ENCODE measurements around the gene KCNA10.

The KCNA10 gene

DNA sequence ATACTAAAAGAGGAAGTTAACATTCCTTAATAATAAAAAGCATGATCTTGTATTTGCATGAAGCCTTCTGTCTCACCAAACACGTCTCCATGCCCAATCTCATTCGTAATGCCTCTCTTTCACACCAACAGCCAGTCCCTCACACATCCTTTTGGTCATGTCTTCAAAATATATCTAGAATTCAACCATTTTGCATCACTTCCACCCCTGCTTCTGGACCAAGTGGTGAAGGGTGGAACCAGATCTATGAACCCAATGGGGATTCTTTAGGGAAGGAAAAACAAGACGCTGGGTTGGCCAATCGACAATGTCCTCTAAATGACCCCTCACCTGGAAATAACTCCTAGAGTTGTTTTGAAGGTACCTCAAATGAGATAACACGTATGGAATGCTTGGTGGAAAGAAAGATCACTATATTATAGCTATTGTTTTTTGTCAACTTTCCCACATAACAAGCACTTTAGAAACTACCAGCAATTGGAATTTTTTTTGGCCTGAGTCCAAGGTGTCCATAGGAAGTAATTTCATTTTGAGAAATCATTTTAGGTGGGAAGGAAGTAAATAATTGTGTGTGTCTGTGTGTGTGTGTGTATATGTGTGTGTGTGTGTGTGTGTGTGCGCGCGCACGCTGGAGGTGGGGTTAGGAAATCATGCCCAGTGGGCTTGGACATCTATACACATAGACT, at the start of gene KCNA10:
KCNA10 (minus strand) TSS at position 51 of the 686 bp plus-strand sequence. CDS start 388 bp downstream, outside the sequence.
- no peak for DNase-seq

DNA sequence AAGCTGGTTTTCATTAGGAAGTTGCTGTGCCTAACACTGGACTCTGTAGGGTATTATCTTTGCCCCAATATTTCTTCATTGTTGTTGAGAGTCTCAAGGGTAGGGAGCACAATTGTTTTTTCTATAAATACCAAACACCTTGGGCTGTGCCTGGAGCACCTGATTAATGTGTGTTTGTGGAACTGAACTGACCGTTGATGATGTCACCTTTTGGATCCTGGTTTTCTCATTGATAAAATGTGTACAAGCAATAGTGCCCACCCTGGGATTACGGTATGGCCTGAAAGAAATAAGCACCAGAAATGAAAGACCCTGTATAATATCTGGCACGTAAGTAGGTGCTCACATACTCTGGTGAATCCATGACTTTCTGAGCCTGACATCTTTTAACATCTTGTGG, 47.9 kb upstream of the KCNA10 start:
- DNase-seq = no peak

DNA sequence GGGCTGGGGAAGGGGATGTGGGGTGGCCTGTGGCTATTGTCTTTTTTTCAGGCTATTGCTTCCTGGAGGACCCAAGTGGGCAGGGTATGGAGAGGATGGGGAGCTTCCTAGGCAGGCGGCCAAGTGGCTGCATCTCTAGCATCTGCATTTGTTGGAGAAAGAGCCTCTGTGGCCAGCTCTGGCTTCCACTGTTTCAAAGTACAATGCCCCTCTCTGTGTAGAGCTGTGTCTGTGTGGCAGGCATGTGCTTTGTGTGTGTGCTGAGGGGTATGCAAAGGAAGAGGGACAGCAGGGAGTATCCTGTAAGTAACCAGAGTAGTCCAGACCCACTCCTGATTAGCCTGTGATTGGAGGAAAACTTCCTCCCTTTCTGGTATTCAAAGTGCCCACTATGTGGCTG, 46.6 kb upstream of the KCNA10 start:
- no peak for DNase-seq

GRCh38 chr1:110563089-110563488, 44.1 kb upstream of the KCNA10 start:
- no peak for DNase-seq

GRCh38 chr1:110561596-110561995, 42.6 kb upstream of the KCNA10 start:
- DNase-seq = no peak

DNA sequence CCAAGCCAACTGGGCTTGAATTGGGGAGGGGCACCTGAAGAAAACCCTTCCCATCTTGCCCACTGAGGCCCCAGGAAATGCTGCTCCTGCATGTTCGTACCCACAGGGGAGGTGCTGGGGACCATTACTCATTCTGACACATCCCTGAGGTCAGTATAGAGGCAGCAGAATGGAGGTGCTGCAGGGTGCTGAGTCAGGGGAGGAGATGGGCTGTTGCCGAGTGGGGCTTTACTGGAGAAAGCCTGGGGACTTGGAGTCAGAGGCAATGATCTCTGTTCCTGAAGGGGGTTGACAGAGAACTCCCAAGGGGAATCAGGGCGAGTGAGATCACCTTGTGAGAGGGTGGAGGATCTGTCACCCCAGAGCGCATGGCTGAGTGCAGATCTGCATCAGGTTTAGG, 40.2 kb upstream of the KCNA10 start:
- DNase-seq = no peak

- no peak for DNase-seq
These were observed 38.5 kb upstream of the KCNA10 start for GRCh38 chr1:110557481-110557880.

- no peak for DNase-seq
These were observed 37.5 kb upstream of the KCNA10 start for GRCh38 chr1:110556471-110556807.

DNA sequence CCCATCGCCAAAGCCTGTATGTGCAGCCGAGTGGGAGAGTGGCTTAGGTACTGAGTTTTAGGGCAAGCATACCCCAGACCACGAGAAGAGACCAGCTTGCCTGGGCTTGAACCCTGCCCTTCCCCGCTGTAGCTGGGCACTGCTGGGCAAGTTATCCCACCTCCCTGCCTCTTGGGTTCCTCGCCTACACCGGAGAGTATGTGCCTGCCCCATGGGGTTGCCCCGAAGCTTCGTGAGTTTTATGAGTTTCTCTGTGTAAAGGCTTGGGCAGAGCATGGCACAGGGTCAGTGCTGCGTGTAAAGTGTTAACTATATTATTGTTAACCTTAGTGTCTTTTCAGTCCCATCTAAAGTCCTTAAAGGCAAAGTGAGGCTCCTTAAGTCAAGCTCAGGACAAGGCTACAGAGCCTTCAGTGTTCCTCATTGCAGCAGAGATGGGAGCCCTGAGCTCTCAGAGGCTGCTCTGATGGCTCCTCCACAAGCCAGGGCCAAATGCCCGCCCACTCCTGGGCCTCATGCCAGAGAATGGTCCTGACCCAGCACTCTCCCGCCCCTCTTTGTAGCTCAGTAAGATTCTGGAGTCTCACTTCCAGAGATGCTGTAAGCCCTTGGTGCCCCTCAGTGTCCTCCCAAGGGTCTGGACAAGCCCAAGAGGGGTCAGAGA, 37.0 kb upstream of the KCNA10 start:
- DNase-seq = no peak

- no peak for DNase-seq
These were observed 36.2 kb upstream of the KCNA10 start for GRCh38 chr1:110554871-110555801.

DNA sequence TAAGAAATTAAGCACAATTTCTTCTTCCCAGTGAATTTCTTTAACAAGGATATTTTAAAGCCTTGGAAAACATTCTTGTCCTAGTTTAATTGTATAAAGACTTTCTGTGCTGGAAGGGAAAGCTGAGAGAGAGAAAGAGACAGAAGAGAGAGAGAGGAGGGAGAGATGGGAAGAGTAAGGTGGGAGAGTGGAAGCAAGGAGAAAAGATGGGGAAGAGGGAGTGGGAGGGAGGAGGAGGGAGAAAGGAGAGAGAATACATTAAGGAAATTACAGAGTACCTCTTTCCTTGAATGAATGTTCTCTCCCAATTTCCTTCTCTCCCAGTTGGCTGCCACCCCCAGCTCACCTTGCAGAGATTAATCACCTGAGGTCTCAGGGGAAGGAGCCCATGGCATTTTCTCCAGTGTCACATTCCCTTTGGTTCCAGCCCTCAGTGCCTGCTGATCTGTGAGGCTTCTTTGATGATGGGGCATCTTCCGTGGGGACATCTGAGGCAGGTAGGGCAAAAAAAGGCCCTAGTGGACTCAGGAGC, 32.4 kb upstream of the KCNA10 start:
- no peak for DNase-seq

DNA sequence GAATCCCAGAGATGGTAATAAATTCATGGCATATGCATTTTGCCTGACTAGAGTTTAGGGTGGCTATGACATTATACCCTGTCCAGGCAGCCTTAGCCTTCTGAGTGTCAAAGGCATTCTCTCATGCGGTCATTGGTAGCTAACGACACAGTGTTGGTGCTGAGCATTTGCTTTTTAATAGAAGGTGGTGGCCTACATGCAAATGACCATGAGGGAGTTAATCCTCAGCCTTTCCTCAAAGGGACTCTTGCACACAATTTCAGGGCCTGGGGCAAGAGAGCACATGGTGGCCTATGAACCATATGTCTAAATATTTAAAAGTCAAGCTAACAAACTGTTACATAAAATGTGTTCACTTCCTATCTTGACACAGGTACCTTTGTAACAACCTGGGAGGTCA, 30.9 kb upstream of the KCNA10 start:
- no peak for DNase-seq

- DNase-seq = no peak
These were observed 29.4 kb upstream of the KCNA10 start for GRCh38 chr1:110548381-110548780.

GRCh38 chr1:110547017-110547416, 28.0 kb upstream of the KCNA10 start:
- no peak for DNase-seq

DNA sequence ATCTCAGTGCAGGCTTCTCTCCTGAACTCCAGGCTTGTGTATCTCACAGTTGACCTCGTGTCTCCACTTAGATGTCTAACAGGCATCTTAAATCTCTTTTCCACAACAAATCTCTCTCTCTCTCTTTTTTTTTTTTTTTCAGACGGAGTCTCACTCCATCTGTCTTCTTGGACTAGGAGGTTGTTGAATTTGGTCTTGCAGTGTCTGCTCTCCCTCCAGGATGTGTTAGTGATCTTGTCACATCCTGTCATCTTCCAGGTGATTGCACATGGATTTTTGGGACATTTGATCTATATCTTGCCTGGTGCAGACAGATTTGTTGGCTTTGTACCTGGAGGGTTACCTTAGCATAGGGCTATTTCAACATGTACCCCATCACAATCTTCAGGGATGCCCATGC, 26.5 kb upstream of the KCNA10 start:
- DNase-seq = no peak

GRCh38 chr1:110544753-110545152, 25.8 kb upstream of the KCNA10 start:
- no peak for DNase-seq

- no peak for DNase-seq
These were observed 23.8 kb upstream of the KCNA10 start for GRCh38 chr1:110542725-110543124.

DNA sequence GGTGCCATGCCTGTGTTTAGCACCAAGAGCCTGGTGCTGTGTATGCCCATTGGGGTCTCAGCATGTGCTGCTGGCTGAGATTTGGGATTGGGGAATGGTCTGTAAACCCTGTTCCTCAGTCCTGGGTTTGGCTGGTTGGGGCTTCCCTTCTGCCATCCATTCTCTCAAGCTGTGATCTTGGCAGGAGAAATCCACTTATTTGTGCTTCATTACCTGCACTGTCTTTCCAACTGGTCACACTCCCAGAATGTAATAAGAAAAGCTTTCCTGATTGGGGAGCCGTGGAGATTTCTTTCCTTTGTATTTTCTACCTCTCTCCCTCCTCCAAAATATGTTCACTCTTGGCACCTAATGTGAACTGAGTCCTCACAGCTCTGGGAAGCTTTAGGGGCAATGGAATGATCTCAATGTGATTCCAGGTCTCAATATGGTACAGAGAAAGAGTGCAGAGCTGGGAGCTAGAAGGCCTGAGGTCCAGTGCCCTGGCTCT, 23.0 kb upstream of the KCNA10 start:
- DNase-seq = no peak

DNA sequence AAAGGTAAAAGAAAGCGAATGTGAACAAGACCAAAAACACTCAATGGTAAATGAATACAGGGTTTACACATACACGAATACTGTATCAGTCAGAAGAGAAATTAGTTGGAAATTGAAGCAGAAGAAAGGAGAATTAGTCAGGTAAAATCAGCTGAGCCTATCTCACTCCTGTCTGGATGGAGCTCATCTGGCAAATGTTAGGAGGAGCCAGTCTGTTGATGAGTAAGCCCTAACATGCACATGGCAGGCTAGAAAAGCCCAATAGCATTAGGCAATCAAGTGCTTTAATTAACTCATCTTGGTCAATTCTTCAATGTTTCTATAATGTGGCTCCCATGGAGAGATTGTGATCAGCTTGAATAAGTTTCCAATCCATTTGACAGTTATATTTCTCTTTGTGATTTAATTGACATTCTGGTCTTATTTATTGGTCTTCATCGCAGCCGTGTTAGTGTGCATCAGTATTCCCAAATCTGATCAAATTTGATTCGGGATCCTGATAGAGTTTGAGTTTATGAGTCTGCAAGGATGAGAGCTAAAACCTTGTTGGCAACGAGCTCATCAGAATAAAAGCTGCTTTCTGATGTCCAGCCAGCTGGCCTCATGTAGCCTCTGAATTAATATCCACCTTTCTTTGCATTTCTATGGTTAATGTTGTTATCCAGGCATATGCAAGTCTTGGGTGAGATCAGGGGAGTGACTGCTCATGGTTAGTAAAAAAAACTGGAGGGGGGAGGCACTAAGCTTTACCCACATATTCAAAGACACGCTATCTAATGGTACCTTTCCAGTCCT, 22.1 kb upstream of the KCNA10 start:
- DNase-seq = no peak

DNA sequence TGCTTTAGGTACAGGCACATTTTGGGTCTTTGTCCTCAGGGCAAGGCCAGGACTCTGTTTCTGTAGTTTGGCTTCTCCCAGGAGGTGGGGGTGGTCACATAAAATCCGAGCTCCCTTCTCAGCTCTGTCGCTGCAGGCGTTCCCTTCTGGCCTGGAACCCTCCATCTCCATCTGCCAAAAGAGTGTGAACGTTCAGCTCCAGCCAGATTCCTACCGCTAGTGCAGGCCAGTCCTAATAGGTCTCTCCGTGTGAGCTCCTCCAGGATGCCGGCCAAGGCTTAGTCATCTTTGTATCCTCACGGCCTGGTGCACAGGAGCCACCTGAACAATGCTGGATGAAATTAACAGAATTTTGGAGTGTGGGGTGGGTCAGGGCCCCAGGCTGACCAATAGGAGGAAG, 19.9 kb upstream of the KCNA10 start:
- DNase-seq = no peak

DNA sequence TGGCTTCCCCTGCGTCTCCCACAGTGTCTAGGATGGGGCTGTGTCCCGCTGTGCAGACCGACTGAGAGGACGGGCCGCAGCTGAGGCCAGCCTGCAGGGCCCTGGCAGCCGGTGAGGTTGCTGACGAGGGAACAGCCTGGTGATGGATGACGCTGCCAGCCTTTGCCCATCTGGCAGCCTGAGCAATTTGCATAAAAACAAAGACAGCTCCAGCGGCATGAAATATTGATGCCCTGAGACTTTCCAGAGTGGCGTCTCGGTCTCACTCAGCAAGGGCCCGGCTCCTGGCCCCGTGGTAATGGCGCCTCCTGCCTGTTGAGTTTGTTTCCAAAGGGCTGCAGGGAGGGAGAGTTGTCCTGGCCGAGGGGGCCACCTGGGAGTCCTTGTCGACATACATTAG, 19.1 kb upstream of the KCNA10 start:
- DNase-seq = no peak

DNA sequence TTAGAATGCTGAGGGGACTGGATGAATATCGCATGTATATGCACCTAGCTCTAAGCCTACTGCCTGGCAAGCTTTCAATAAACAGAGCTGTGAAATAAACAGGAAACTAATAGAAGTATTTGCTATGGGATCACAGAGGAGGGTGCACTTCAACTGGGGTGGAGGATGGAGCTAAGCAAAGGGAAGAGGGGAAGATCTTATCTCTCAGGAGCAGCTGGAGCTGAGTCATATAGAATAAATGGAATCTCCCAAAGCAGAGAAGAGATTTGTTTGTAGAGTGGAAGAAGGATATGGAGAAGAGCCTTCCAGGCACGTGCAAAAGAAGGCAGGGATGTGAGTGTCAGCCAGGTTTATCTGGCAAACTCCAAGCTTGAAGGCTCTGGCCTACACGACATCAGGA, 17.0 kb upstream of the KCNA10 start:
- no peak for DNase-seq

DNA sequence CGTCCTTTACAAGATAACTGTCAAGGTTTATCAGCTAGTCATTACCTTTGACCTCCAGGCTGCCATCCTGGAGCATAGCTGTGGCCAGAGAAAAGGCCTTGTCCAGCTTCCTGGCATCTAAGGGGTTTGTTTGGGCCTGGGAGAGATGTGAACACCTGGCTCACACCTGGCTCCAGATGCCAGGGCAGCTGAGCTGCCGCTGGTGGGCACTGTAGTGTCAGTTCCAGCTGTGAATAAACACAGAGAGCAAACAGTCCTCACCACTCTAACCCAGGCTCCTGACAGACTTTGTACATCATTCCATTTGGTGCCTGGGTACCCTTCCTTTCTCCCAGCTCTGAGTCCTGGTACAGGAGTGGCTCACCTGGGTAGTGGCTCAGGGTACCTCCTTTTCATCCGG, 14.3 kb upstream of the KCNA10 start:
- DNase-seq = no peak
